SK-MEL-5 (cell line): ENCODE data around the gene PDGFD. TPM values are rescaled to one million over a fixed set of nuclear protein-coding genes. Genes with fewer than 3 reads are reported as not detected.

ENCODE experiments used
- DNase-seq: peaks from one replicate; pipeline ENCODE4 v3.0.0-alpha.2; 2016; ENCODE audit warnings: low read depth, low spot score
- in situ Hi-C: cut with HindIII; loops from 2 replicates; pipeline ENCODE4 v1.10.0; 2016; ENCODE audit warnings: low sequenced_read_pairs, high pct_unique_total_duplicates, low pct_unique_long_range_greater_than_20kb
- total RNA-seq: library from RNA; depleted of rRNA; stranded (reverse); fragments of >200 nt; shearing (Covaris generic); gene quantifications from 2 replicates; pipeline ENCODE4 v1.2.3, GENCODE V29; 2014

PDGFD gene
- total RNA-seq, 1 experiment from 2014 or later: 11.9 TPM

GRCh38 chr11:103998826-103999508, 165.0 kb downstream of the PDGFD start:
- no peak for DNase-seq
- in situ Hi-C loops: no loop called here

GRCh38 chr11:103997082-103997481, 166.9 kb downstream of the PDGFD start:
- in situ Hi-C loops: no loop called here
- DNase-seq: no peak

GRCh38 chr11:103995896-103996295, 168.1 kb downstream of the PDGFD start:
- in situ Hi-C loops: no loop called here
- DNase-seq: no peak

GRCh38 chr11:103994518-103994917, 169.4 kb downstream of the PDGFD start:
- no peak for DNase-seq
- in situ Hi-C loops: no loop called here

DNA sequence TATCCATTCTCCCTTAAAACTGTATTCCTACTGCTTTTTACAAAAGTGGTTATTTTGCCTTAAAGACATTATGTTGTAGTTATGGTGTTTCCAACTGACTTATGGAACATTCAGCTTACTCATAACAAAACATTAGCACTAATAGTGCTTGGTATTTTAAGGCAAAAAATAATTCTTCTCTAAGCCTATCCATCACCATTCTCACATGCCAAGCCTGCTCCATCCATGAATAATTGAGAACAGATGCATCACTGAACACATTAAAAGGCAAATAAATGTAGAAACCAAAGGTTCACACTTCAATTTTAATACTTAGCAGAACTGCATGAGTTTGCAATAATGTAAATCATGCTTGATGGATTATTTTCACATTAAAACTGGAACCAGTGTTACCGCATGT, 169.9 kb downstream of the PDGFD start:
- no peak for DNase-seq
- in situ Hi-C loops: no loop called here

- no peak for DNase-seq
- in situ Hi-C loops: no loop called here
These were observed 170.4 kb downstream of the PDGFD start for GRCh38 chr11:103993507-103993906.

GRCh38 chr11:103988595-103988969, 175.4 kb downstream of the PDGFD start:
- in situ Hi-C loops: no loop called here
- DNase-seq: no peak

DNA sequence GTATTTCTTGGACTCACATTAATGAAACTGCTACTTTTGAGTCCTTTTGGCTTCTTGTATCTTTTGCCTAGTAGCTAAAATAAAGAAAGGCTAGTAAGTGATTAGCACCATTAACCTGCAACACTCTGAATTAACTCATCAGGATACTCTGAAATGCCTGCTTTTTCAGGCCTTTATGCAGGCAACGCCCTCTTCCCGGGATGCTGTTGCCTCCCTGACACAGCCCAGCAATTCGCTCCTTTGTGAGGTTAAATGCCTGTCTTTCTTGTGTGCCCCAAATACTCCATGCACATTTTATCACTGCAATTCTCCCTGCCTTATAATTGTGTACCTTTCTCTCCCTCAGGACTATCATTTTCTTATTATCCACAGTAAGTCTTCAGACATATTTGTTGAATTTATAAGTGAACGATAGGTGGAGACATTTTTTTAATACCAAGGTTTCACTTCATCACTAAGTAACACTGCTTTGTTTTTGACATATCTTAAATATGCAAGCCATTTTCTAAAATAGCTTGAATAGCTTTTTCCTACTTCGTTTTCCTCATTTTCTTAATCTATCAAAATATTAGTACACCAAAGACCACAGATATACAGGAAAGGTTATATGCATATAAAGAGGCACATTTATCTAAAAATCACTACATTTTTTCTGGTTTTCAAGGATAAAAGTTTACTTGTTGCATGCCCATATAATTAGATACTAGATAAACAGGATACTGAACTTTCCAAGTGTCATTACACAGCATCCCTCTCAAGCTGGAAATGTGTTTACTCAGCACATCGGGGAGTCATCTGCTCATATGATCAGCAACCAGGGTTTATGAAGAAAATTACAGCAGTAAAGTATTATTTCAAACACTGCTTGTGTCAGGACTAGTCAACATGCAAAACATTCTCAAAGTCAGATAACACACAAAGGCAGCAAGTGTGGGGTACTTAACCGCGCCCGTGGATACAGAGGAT, 176.0 kb downstream of the PDGFD start:
- in situ Hi-C loops: no loop called here
- no peak for DNase-seq

DNA sequence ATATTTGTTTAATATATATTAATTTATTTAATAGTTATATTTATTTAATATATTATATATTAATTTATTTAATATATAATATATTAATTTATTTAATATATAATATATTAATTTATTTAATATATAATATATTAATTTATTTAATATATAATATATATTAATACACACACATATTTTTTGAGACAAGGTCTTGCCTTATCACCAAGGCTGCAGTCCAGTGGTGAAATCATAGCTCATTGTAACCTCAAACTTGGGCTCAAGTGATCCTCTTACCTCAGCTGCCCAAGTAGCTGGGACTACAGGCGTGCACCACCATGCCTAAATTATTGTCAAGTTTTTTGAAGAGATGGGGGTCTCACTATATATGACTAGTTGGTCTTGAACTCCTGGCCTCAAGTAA, 178.9 kb downstream of the PDGFD start:
- in situ Hi-C loops: no loop called here

GRCh38 chr11:103980108-103980507, 183.8 kb downstream of the PDGFD start:
- in situ Hi-C loops: no loop called here
- DNase-seq: no peak

More for the DNA sequence above, 178.9 kb downstream of the PDGFD start:
- no peak for DNase-seq

GRCh38 chr11:103978616-103979595, 185.0 kb downstream of the PDGFD start:
- in situ Hi-C loops: no loop called here

DNA sequence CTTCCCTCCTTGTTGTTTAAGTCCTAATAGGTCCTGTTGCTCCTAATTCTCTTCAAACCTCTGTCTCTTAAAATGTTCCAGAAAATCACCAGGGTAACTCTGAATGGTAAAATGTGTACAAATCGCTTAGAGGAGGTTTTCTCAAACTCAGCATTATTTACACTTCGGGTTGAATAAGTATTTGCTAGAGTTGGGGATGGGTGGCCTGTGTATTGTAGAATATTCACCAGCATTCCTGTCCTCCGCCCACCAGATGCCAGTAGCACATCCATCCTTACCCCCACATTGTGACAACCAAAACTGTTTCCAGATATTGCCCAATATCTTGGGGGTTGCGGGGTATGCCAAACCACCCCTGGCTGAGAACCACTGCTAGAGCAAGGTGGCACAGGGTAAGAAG, 191.9 kb downstream of the PDGFD start:
- in situ Hi-C loops: no loop called here
- DNase-seq: no peak

More at GRCh38 chr11:103978616-103979595, 185.0 kb downstream of the PDGFD start:
- no peak for DNase-seq

DNA sequence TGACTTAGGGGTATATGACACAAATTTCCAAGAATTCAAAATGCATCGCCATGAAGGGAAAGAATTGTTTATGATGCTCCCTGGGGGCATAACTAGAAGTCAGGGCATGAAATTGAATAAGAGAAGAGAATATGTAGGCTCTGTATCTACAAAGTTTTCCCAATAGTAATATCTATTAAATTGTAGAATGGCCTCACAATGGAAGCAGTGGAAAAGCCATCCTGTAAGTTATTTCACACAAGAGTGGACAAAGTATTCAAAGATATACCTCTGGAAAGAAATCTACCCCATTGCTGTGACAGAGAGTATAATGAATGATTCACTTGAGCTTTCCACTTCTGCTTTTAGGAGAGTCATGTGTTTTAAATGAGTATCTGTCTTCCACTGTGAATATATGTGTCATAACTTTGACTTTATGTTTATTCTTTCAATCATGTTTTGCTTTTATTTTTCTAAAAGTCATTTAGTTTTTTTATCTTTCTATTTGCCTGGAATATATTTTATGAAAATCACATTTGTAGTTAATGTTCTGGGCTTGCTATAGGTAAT, 193.2 kb downstream of the PDGFD start:
- in situ Hi-C loops: no loop called here
- DNase-seq: peak; percentile 31

- no peak for DNase-seq
- in situ Hi-C loops: no loop called here
These were observed 195.3 kb downstream of the PDGFD start for GRCh38 chr11:103968685-103969084.

- DNase-seq: no peak
- in situ Hi-C loops: no loop called here
These were observed 196.0 kb downstream of the PDGFD start for GRCh38 chr11:103967985-103968384.

DNA sequence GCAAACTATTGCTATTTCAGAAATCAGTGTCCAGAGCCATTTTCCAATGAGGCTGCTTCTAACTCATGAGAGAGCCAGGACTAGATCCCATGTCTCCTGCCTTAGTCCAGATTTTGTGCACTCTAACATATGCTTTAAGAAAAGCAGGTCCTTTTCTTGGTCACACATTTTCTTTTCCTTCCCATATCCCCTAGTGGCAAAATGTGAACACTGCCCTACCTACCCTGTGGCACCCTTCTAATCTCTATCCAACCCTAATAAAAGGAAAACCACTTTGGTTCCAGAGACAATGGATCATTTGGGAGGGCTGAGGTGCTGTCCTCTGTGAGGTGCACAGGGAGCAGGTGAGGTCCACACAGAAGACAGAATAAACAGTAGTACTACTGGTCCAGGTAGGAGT, 199.6 kb downstream of the PDGFD start:
- no peak for DNase-seq
- in situ Hi-C loops: no loop called here

- in situ Hi-C loops: no loop called here
- DNase-seq: no peak
These were observed 200.3 kb downstream of the PDGFD start for GRCh38 chr11:103963648-103964047.
